ENCODE measurements around the gene MTHFD1L.
"Not testable (repeated sequence)": the region's sequence is repeated elsewhere in the genome, so short reads cannot be mapped to it uniquely, and the experiment has no call there.

MTHFD1L gene

DNA sequence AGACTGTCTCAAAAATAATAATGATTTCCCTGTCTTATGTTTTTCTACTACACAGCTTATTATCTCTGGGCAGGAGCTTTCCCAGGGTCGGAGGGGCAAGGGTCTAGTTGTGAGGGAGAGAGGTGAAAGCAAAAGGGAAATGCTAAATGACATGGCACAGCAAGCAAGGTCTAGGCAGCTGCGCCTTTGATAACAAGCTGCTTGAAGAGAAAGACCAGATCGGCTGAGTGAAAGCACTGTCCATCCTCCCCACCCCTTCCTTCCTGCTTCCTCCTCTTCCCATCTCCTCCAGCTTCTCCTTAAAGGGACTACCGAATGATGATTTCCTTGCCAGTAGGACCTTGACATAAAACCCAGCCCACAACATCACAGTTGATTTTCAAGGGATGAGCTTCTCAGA, 216.2 kb downstream of the MTHFD1L start:
- no peak overlapping the region for H3K9ac ChIP-seq
- no peaks in the 10 kb centered on the region for H3K27me3 ChIP-seq (ENCODE audit: control insufficient read depth, insufficient read depth, low read length)
- no peak overlapping the region for H3K4me2 ChIP-seq (ENCODE audit: low read length)
- no peaks in the 10 kb centered on the region for H3K36me3 ChIP-seq (ENCODE audit: control insufficient read depth, insufficient read depth, low read length)
- H3K9me3 ChIP-seq (ENCODE audit: control insufficient read depth, low read length), result no peaks in the 10 kb centered on the region
- no peak overlapping the region for H3K4me3 ChIP-seq (ENCODE audit: low read depth, low read length)
- H2AFZ ChIP-seq, result no peak overlapping the region
- H3K27ac ChIP-seq, result no peak overlapping the region
- H3K4me1 ChIP-seq, result no peaks in the 10 kb centered on the region
- TF ChIP-seq, protein P1, sequence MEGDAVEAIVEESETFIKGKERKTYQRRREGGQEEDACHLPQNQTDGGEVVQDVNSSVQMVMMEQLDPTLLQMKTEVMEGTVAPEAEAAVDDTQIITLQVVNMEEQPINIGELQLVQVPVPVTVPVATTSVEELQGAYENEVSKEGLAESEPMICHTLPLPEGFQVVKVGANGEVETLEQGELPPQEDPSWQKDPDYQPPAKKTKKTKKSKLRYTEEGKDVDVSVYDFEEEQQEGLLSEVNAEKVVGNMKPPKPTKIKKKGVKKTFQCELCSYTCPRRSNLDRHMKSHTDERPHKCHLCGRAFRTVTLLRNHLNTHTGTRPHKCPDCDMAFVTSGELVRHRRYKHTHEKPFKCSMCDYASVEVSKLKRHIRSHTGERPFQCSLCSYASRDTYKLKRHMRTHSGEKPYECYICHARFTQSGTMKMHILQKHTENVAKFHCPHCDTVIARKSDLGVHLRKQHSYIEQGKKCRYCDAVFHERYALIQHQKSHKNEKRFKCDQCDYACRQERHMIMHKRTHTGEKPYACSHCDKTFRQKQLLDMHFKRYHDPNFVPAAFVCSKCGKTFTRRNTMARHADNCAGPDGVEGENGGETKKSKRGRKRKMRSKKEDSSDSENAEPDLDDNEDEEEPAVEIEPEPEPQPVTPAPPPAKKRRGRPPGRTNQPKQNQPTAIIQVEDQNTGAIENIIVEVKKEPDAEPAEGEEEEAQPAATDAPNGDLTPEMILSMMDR (IDR thresholded peaks at IDR 0.05), result no peak
- no peaks in the 10 kb centered on the region for H3K79me2 ChIP-seq

DNA sequence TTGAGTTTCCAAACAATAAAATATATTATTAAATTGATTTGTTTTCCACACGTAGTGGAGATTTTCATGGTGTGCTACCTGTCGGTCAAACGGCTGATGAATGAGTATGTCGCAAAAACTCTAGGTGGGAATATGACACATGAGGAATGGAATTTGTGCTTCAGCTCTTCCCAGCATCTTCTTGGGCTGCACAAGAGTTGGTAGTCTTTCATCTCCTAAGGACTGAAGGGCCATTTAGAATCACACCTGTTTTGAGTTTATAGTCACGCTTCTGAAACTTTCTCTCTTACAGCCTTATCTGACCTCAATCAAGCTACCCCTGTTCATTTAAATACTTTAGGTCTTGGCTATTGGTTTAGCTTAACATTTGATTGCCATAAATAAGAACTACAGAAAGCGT, 216.6 kb downstream of the MTHFD1L start:
- no peak overlapping the region for H3K27ac ChIP-seq
- no peak overlapping the region for H3K4me3 ChIP-seq (ENCODE audit: low read depth, low read length)
- no peaks in the 10 kb centered on the region for H3K27me3 ChIP-seq (ENCODE audit: control insufficient read depth, insufficient read depth, low read length)
- no peaks in the 10 kb centered on the region for H3K9me3 ChIP-seq (ENCODE audit: control insufficient read depth, low read length)
- no peak overlapping the region for H3K9ac ChIP-seq
- no peaks in the 10 kb centered on the region for H3K36me3 ChIP-seq (ENCODE audit: control insufficient read depth, insufficient read depth, low read length)
- H3K4me1 ChIP-seq, result no peaks in the 10 kb centered on the region
- TF ChIP-seq, protein P1 (IDR thresholded peaks at IDR 0.05), result no peak
- H3K79me2 ChIP-seq, result no peaks in the 10 kb centered on the region
- no peak overlapping the region for H3K4me2 ChIP-seq (ENCODE audit: low read length)
- H2AFZ ChIP-seq, result no peak overlapping the region

DNA sequence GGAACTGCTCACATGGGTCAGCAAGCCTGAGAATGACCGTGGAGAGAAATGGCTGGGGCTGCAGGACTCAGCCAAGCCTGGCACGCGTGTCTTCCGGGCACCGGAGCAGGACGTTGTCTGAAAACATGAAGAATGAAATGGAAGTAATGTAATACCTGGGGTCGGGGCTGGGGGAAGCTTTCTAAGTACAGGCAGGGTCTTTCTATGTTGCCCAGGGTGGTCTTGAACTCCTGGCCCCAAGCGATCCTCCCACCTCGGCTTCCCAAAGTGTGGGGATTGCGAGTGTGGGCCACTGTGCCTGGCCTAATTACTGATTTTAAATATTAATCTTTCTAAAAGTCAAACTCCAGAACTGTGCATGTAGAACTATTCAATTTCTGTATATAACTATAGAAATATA, 218.8 kb downstream of the MTHFD1L start:
- Histone ChIP-seq H3K27ac (no peak overlapping the region), H3K4me1 (no peaks in the 10 kb centered on the region), H3K9me3 (ENCODE audit: control insufficient read depth, low read length) (no peaks in the 10 kb centered on the region), H3K36me3 (ENCODE audit: control insufficient read depth, insufficient read depth, low read length) (no peaks in the 10 kb centered on the region), H3K27me3 (ENCODE audit: control insufficient read depth, insufficient read depth, low read length) (no peaks in the 10 kb centered on the region), H3K4me3 (ENCODE audit: low read depth, low read length) (no peak overlapping the region), H2AFZ (no peak overlapping the region), H3K4me2 (ENCODE audit: low read length) (no peak overlapping the region), H3K79me2 (no peaks in the 10 kb centered on the region), H3K9ac (no peak overlapping the region)
- TF ChIP-seq, protein P1 (IDR thresholded peaks at IDR 0.05), result no peak

DNA sequence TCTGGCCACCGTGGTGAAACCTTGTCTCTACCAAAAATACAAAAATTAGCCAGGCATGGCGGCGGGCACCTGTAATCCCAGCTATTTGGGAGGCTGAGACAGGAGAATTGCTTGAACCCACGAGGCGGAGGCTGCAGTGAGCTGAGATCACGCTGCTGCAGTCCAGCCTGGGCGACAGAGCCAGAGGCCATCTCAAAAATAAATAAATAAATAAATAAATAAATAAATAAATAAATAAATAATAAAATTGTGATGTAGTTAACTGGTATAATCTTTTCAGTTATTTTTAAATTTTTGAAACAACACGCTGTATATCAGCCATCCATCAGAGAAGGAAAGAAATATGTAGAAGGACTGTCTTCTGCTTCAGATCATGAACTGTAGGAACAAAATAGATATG, 221.6 kb downstream of the MTHFD1L start:
- not testable (repeated sequence) for H3K36me3 ChIP-seq (ENCODE audit: control insufficient read depth, insufficient read depth, low read length); H3K4me2 ChIP-seq (ENCODE audit: low read length); H3K4me3 ChIP-seq (ENCODE audit: low read depth, low read length); H2AFZ ChIP-seq; H3K9me3 ChIP-seq (ENCODE audit: control insufficient read depth, low read length); H3K79me2 ChIP-seq; H3K27ac ChIP-seq; H3K27me3 ChIP-seq (ENCODE audit: control insufficient read depth, insufficient read depth, low read length); H3K9ac ChIP-seq; H3K4me1 ChIP-seq

DNA sequence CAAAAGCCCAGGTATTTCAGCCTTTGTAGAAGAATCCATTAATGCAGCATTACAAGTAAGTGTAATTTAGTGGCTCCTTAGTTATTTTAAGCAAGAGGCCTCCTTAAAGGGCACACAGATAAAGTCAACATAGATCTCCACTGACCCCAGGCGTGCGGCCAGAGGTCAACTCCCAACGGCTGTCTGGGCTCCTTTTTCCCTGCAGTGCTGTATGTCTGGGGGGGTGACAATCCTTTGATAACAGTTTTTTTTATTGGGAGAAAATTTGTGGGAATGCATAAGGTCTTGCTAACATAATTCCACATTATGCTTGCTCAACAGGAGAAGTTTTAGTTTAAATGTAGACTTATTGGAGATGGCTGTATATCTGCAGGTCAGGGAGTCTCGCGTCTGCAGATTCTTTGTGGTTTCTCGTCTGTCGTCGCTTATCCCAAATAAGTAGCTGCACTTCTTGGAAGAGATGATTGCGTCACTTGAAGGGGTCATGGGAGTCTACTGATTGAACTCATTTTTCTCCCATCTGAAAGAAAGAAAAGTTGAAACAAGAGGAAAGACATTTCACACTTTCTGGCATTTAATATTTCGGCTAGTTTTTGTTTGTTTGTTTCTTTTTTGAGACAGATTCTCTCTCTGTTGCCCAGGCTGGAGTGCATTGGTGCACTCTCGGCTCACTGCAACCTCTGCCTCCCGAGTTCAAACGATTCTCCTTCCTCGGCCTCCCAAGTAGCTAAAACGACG, 222.5 kb downstream of the MTHFD1L start:
- H3K27me3 ChIP-seq (ENCODE audit: control insufficient read depth, insufficient read depth, low read length), result no peaks in the 10 kb centered on the region
- no peak overlapping the region for H3K4me3 ChIP-seq (ENCODE audit: low read depth, low read length)
- no peaks in the 10 kb centered on the region for H3K9me3 ChIP-seq (ENCODE audit: control insufficient read depth, low read length)
- H3K36me3 ChIP-seq (ENCODE audit: control insufficient read depth, insufficient read depth, low read length), result no peaks in the 10 kb centered on the region
- H3K79me2 ChIP-seq, result no peaks in the 10 kb centered on the region
- no peak overlapping the region for H3K4me2 ChIP-seq (ENCODE audit: low read length)
- H3K27ac ChIP-seq, result no peak overlapping the region
- no peak overlapping the region for H3K9ac ChIP-seq
- TF ChIP-seq, protein P1 (IDR thresholded peaks at IDR 0.05), result no peak
- no peaks in the 10 kb centered on the region for H3K4me1 ChIP-seq
- no peak overlapping the region for H2AFZ ChIP-seq

All from parathyroid adenoma (tissue), 2 donors.